CD14-positive monocyte (primary cell): Measurements from ENCODE around the gene RNPS1. TPM values are rescaled to one million over a fixed set of nuclear protein-coding genes. Genes with fewer than 3 reads are reported as not detected.

Experiments used
- DNase-seq, 3 donors: peaks; one replicate each; pipeline ENCODE4 v3.0.0-alpha.2; 2011 to 2022
- H2AFZ ChIP-seq: 2 replicates; pipeline ENCODE4 v1.6.0; 2012; ENCODE audit warnings: mild to moderate bottlenecking, low read depth, low read length, inconsistent platforms; ENCODE audit not compliant: insufficient read depth, poor library complexity, severe bottlenecking
- H3K27ac ChIP-seq, 2 donors: 1 replicate in 1 of 2; 2 replicates in 1 of 2; pipeline ENCODE4 v1.5.1; 2012 to 2013; ENCODE audit warnings: low read length in 2 of 2, control low read depth in 1 of 2, inconsistent platforms in 1 of 2, low read depth in 1 of 2, mild to moderate bottlenecking in 1 of 2
- H3K27me3 ChIP-seq, 2 donors: one replicate each; pipeline versions ENCODE4 v1.6.0 to v1.6.1; 2011 to 2013; ENCODE audit warnings: low read length in 2 of 2; ENCODE audit not compliant: control insufficient read depth in 2 of 2, insufficient read depth in 2 of 2
- H3K36me3 ChIP-seq, 2 donors: replicated peaks in 1 of 2; 1 replicate in 1 of 2; 2 replicates in 1 of 2; pipeline versions ENCODE4 v1.5.1 to v1.6.1; 2012 to 2013; ENCODE audit warnings: low read length in 2 of 2, control low read depth in 1 of 2, inconsistent platforms in 1 of 2, mild to moderate bottlenecking in 1 of 2; ENCODE audit not compliant: insufficient read depth in 2 of 2, control insufficient read depth in 1 of 2
- H3K4me1 ChIP-seq, 2 donors: 1 replicate in 1 of 2; 2 replicates in 1 of 2; pipeline versions ENCODE4 v1.5.1 to v1.6.1; 2012 to 2013; ENCODE audit warnings: low read length in 2 of 2, control low read depth in 1 of 2, inconsistent platforms in 1 of 2, mild to moderate bottlenecking in 1 of 2, moderate library complexity in 1 of 2; ENCODE audit not compliant: insufficient read depth in 2 of 2, control insufficient read depth in 1 of 2
- H3K4me2 ChIP-seq: replicated peaks from 2 replicates; pipeline ENCODE3; 2012; ENCODE audit warnings: low read length, moderate library complexity, mild to moderate bottlenecking; ENCODE audit not compliant: poor library complexity, severe bottlenecking; ENCODE audit errors: extremely low read depth
- H3K4me3 ChIP-seq, 3 experiments: fragments of 200-600 bp in 1 of 3; sonication (generic) in 1 of 3; replicated peaks in 1 of 3; 1 replicate in 2 of 3; 2 replicates in 1 of 3; pipeline ENCODE4 v1.5.1; 2011 to 2013; ENCODE audit warnings: low read length in 3 of 3, mild to moderate bottlenecking in 3 of 3, control low read depth in 2 of 3, low read depth in 2 of 3, inconsistent platforms in 1 of 3, moderate library complexity in 1 of 3
- H3K79me2 ChIP-seq: 2 replicates; pipeline ENCODE4 v1.6.0; 2012; ENCODE audit warnings: mild to moderate bottlenecking, control low read depth, inconsistent platforms, low read length, moderate library complexity; ENCODE audit not compliant: insufficient read depth
- H3K9ac ChIP-seq: 2 replicates; pipeline ENCODE4 v1.6.0; 2017; ENCODE audit warnings: low read length, mild to moderate bottlenecking; ENCODE audit not compliant: insufficient read depth, poor library complexity, severe bottlenecking
- H3K9me3 ChIP-seq, 2 donors: replicated peaks in 1 of 2; 1 replicate in 1 of 2; 2 replicates in 1 of 2; pipeline versions ENCODE4 v1.5.1 to v1.6.1; 2012 to 2013; ENCODE audit warnings: low read length in 2 of 2, control low read depth in 1 of 2; ENCODE audit not compliant: control insufficient read depth in 1 of 2, insufficient read depth in 1 of 2
- H4K20me1 ChIP-seq: 2 replicates; pipeline ENCODE4 v1.6.0; 2012; ENCODE audit warnings: mild to moderate bottlenecking, low read length, control low read depth, moderate library complexity; ENCODE audit not compliant: insufficient read depth
- H3K27ac Mint-ChIP-seq, 7 donors: one replicate each; pipeline ENCODE4 v1.8.0; 2020; ENCODE audit warnings: mild to moderate bottlenecking in 7 of 7, mixed read lengths in 7 of 7, moderate library complexity in 6 of 7, inconsistent platforms in 2 of 7
- H3K27me3 Mint-ChIP-seq, 3 donors: one replicate each; pipeline ENCODE4 v1.8.0; 2021 to 2022; ENCODE audit warnings: low read depth in 3 of 3, mild to moderate bottlenecking in 3 of 3, mixed read lengths in 3 of 3, moderate library complexity in 3 of 3, inconsistent platforms in 1 of 3
- H3K36me3 Mint-ChIP-seq, 2 donors: one replicate each; pipeline ENCODE4 v1.8.0; 2020; ENCODE audit warnings: mixed read lengths in 2 of 2, inconsistent platforms in 1 of 2, mild to moderate bottlenecking in 1 of 2
- H3K4me1 Mint-ChIP-seq: one replicate; pipeline ENCODE4 v1.8.0; 2020; ENCODE audit warnings: mild to moderate bottlenecking, mixed read lengths
- H3K4me3 Mint-ChIP-seq, 2 donors: one replicate each; pipeline ENCODE4 v1.8.0; 2020; ENCODE audit warnings: mild to moderate bottlenecking in 2 of 2, mixed read lengths in 2 of 2, moderate library complexity in 1 of 2
- H3K9me3 Mint-ChIP-seq, 7 donors: one replicate each; pipeline ENCODE4 v1.8.0; 2020 to 2022; ENCODE audit warnings: mixed read lengths in 7 of 7, mild to moderate bottlenecking in 6 of 7, moderate library complexity in 6 of 7, inconsistent platforms in 2 of 7
- CTCF ChIP-seq: fragments of 200-600 bp; IDR thresholded peaks from one replicate; pipeline ENCODE4 v1.8.0; 2022; ENCODE audit warnings: antibody characterized with exemption, mild to moderate bottlenecking
- WGBS: methylation state at CpG from one replicate; pipeline ENCODE4 v1.1.5; 2013; ENCODE audit warnings: missing lambda C conversion rate; ENCODE audit not compliant: insufficient coverage; 5-methylcytosine and 5-hydroxymethylcytosine counted together
- intact Hi-C, 2 donors: fragments of 100-400 bp; cut with micrococcal nuclease; formaldehyde crosslinking; loops; one replicate each; pipeline versions ENCODE4 v1.15.0 to v1.15.1; 2023
- polyA plus RNA-seq, 3 donors: library from polyadenylated mRNA; depleted of rRNA in 1 of 3; unstranded in 2 of 3; stranded (reverse) in 1 of 3; fragments of 300-500 nt in 2 of 3; fragments of >200 nt in 1 of 3; fragmentation: Illumina TruSeq in 2 of 3; gene quantifications; 1 replicate in 2 of 3; 2 replicates in 1 of 3; pipeline ENCODE4 v1.2.3, GENCODE V29; 2012 to 2021

Gene RNPS1
- polyA plus RNA-seq, 3 donors, result 93.7 to 176 (median 106) TPM

GRCh38 chr16:2205104-2205966 lies 62.6 kb downstream of the RNPS1 start, which contains the start of gene MLST8:
MLST8 (plus strand) TSS chr16:2205454; CDS start chr16:2206086, 632 bp downstream.
- peak within 1 kb of the TSS; percentile 88 for H2AFZ ChIP-seq

More at GRCh38 chr16:2205104-2205966, 62.6 kb downstream of the RNPS1 start, which contains the start of gene MLST8:
- intact Hi-C loops, result loop anchor here (2.0 to 5.0 kb wide), 3 partner anchors 48 to 62 kb away; partner anchors contain the start of genes RNPS1 (in 2 of the 2) and TRAF7 (in 2 of the 2)
- Histone ChIP-seq H3K4me1 (peaks cover 23 to 27% of the 10 kb centered on the region in 2 donors), H3K79me2 (peaks cover 15% of the 10 kb centered on the region), H4K20me1 (peaks cover 17% of the 10 kb centered on the region), H3K27ac (peak within 1 kb of the TSS; percentile 60 to 83), H3K9me3 (no peaks in the 10 kb centered on the region), H3K27me3 (peaks cover 0 to 2% of the 10 kb centered on the region in 2 donors), H3K9ac (peak within 1 kb of the TSS; percentile 76), H3K4me3 (peak within 1 kb of the TSS; percentile 64 to 92 (median 77)), H3K36me3 (peaks cover 27 to 33% of the 10 kb centered on the region in 2 donors), H3K4me2 (peak within 1 kb of the TSS; percentile 95)
- Mint-ChIP-seq H3K27me3 (peaks cover 4 to 14% (median 6%) of the 10 kb centered on the region in 3 donors), H3K4me1 (peaks cover 25% of the 10 kb centered on the region), H3K4me3 (peak within 1 kb of the TSS; percentile 76 to 77), H3K36me3 (peaks cover 17 to 28% of the 10 kb centered on the region in 2 donors), H3K27ac (peak within 1 kb of the TSS; percentile 63 to 92 (median 81)), H3K9me3 (peaks cover 0 to 5% (median 0%) of the 10 kb centered on the region in 7 donors)
- peak; percentile 85 to 94 (median 93) for DNase-seq
- under 1% methylated on average over 92 of the region's 93 CpGs for WGBS
- peak; percentile 26 for TF ChIP-seq CTCF
